Vagina (tissue), 2 donors: ENCODE measurements around the gene DGKE.

Source experiments
- POLR2AphosphoS5 ChIP-seq, 2 donors: sonication (generic); formaldehyde crosslinking; IDR thresholded peaks; one replicate each; pipeline ENCODE4 v1.9.0; 2017; ENCODE audit warnings: antibody characterized with exemption in 2 of 2, mild to moderate bottlenecking in 2 of 2, low read depth in 1 of 2; ENCODE audit not compliant: insufficient read depth in 1 of 2
- TF ChIP-seq, protein P1 (sequence below), 3 experiments: fragments of 450-650 bp in 2 of 3; fragments of 200-600 bp in 1 of 3; sonication (generic) in 1 of 3; IDR thresholded peaks; one replicate each; pipeline ENCODE4 v1.5.1; 2017 to 2019; ENCODE audit warnings: antibody characterized with exemption in 3 of 3, mild to moderate bottlenecking in 2 of 3, moderate library complexity in 2 of 3

DNA sequence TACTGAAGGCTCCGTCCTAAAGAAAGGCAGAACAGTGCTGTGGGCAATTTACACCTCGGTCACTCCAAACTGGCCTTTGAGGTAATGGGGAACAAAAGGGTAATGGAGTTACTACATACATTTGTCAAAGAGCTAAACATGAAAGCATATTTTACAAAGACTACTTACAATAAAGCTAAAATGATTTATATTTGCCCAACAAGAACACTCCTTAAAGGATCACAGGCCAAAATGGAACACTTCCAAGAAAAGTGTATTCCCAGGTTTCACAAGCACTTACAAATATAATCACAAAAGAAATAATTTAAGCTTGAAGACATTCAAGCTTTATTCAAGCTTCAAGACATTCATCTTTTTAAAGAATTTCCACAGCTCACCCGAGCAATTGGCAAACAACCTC lies 29.5 kb upstream of the DGKE start:
- TF ChIP-seq POLR2AphosphoS5 (IDR thresholded peaks at IDR 0.05; ENCODE audit: insufficient read depth in 1 of 2, low read depth in 1 of 2), result no peak
- TF ChIP-seq, protein P1, sequence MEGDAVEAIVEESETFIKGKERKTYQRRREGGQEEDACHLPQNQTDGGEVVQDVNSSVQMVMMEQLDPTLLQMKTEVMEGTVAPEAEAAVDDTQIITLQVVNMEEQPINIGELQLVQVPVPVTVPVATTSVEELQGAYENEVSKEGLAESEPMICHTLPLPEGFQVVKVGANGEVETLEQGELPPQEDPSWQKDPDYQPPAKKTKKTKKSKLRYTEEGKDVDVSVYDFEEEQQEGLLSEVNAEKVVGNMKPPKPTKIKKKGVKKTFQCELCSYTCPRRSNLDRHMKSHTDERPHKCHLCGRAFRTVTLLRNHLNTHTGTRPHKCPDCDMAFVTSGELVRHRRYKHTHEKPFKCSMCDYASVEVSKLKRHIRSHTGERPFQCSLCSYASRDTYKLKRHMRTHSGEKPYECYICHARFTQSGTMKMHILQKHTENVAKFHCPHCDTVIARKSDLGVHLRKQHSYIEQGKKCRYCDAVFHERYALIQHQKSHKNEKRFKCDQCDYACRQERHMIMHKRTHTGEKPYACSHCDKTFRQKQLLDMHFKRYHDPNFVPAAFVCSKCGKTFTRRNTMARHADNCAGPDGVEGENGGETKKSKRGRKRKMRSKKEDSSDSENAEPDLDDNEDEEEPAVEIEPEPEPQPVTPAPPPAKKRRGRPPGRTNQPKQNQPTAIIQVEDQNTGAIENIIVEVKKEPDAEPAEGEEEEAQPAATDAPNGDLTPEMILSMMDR (IDR thresholded peaks at IDR 0.05), result no peak
